Endothelial cell of umbilical vein (primary cell): ENCODE results near the gene GARIN1A. TPM values are rescaled to one million over a fixed set of nuclear protein-coding genes. Genes with fewer than 3 reads are reported as not detected.
"Not testable (repeated sequence)": the region's sequence is repeated elsewhere in the genome, so short reads cannot be mapped to it uniquely, and the experiment has no call there.

Experiments used
- BruUV-seq: library from RNA; stranded (reverse); fragments of 400-500 nt; replicated peaks from 2 replicates; lab custom pipeline; 2021; lab: Mats Ljungman, UMichigan
- CTCF ChIA-PET: fragments of 300-600, 350-600 bp; sonication (Branson Sonifier 250); formaldehyde crosslinking; loops from one replicate; lab custom pipeline; 2021; ENCODE audit warnings: antibody characterized with exemption, inconsistent platforms; lab: Charles Lee
- POLR2A ChIA-PET: fragments of 300-600, 350-600 bp; sonication (Branson Sonifier 250); formaldehyde crosslinking; loops from one replicate; lab custom pipeline; 2021; ENCODE audit warnings: antibody characterized with exemption, inconsistent platforms; lab: Charles Lee
- DNase-seq: peaks from one replicate; pipeline ENCODE4 v3.0.0-alpha.2; 2011; ENCODE audit warnings: low read depth, low spot score
- FAIRE-seq: peaks from 2 replicates; lab custom pipeline; 2011; peaks lifted over from hg19 to GRCh38; lab: Jason Lieb, UNC
- H2AFZ ChIP-seq: 2 replicates; pipeline ENCODE4 v1.6.0; 2012; ENCODE audit warnings: low read depth, low read length, control low read depth, inconsistent platforms
- H3K27ac ChIP-seq: 2 replicates; pipeline ENCODE4 v1.5.1; 2011; ENCODE audit warnings: low read depth, mild to moderate bottlenecking, control low read depth, low read length, moderate library complexity; ENCODE audit not compliant: insufficient read depth
- H3K27me3 ChIP-seq, 2 experiments: 2 replicates each; pipeline versions ENCODE4 v1.6.0 to v1.6.1; 2011; ENCODE audit warnings: low read length in 2 of 2, mixed read lengths in 1 of 2; ENCODE audit not compliant: control insufficient read depth in 2 of 2, insufficient read depth in 2 of 2
- H3K36me3 ChIP-seq, 2 experiments: 2 replicates in 1 of 2; 3 replicates in 1 of 2; pipeline ENCODE4 v1.5.1; 2011; ENCODE audit warnings: low read length in 2 of 2, mild to moderate bottlenecking in 1 of 2, moderate library complexity in 1 of 2; ENCODE audit not compliant: control insufficient read depth in 2 of 2, insufficient read depth in 2 of 2; ENCODE audit errors: extremely low read depth in 1 of 2
- H3K4me1 ChIP-seq: 3 replicates; pipeline ENCODE4 v1.5.1; 2011; ENCODE audit warnings: mild to moderate bottlenecking, low read length; ENCODE audit not compliant: control insufficient read depth, insufficient read depth; ENCODE audit errors: extremely low read depth
- H3K4me2 ChIP-seq: 2 replicates; pipeline ENCODE4 v1.6.1; 2011; ENCODE audit warnings: low read length, control low read depth, mixed read lengths; ENCODE audit not compliant: insufficient read depth
- H3K4me3 ChIP-seq, 3 experiments: fragments of 200-600 bp in 1 of 3; sonication (generic), shearing (Covaris generic) in 1 of 3; replicated peaks in 1 of 3; 2 replicates each; pipeline ENCODE4 v1.5.1; 2011 to 2016; ENCODE audit warnings: control low read depth in 3 of 3, low read length in 3 of 3, mild to moderate bottlenecking in 2 of 3, inconsistent platforms in 1 of 3, low read depth in 1 of 3, moderate library complexity in 1 of 3; ENCODE audit not compliant: insufficient read depth in 1 of 3
- H3K79me2 ChIP-seq: 2 replicates; pipeline ENCODE4 v1.6.0; 2012; ENCODE audit warnings: low read length, inconsistent platforms; ENCODE audit not compliant: control insufficient read depth, insufficient read depth
- H3K9ac ChIP-seq: replicated peaks from 2 replicates; pipeline ENCODE3; 2011; ENCODE audit warnings: low read length, control low read depth; ENCODE audit not compliant: insufficient read depth; ENCODE audit errors: extremely low read depth
- H3K9me1 ChIP-seq: replicated peaks from 3 replicates; pipeline ENCODE4 v1.6.0; 2011; ENCODE audit warnings: mild to moderate bottlenecking, low read length; ENCODE audit not compliant: control insufficient read depth, insufficient read depth; ENCODE audit errors: extremely low read depth
- H3K9me3 ChIP-seq: replicated peaks from 2 replicates; pipeline ENCODE4 v1.5.1; 2012; ENCODE audit warnings: low read length, inconsistent platforms; ENCODE audit not compliant: control insufficient read depth, insufficient read depth
- H4K20me1 ChIP-seq: replicated peaks from 2 replicates; pipeline ENCODE3; 2011; ENCODE audit warnings: mild to moderate bottlenecking, low read length; ENCODE audit not compliant: control insufficient read depth, insufficient read depth; ENCODE audit errors: extremely low read depth
- EZH2 ChIP-seq: IDR thresholded peaks from 2 replicates; pipeline ENCODE4 v1.6.1; 2012; ENCODE audit warnings: borderline replicate concordance, low read depth, mild to moderate bottlenecking, moderate library complexity, low read length, inconsistent platforms; ENCODE audit not compliant: severe bottlenecking
- FOS ChIP-seq: IDR thresholded peaks from 2 replicates; pipeline ENCODE4 v1.6.1; 2011; ENCODE audit warnings: mild to moderate bottlenecking, low read length, moderate library complexity, borderline replicate concordance; ENCODE audit not compliant: insufficient read depth
- GATA2 ChIP-seq: IDR thresholded peaks from 2 replicates; pipeline ENCODE4 v1.7.0; 2011; ENCODE audit warnings: low read depth, mild to moderate bottlenecking, moderate library complexity, mixed read lengths, low read length; ENCODE audit not compliant: insufficient read length, insufficient read depth
- JUN ChIP-seq: IDR thresholded peaks from 2 replicates; pipeline ENCODE4 v1.6.1; 2011; ENCODE audit warnings: borderline replicate concordance, low read depth; ENCODE audit not compliant: insufficient read length, insufficient read depth
- MYC ChIP-seq: IDR thresholded peaks from one replicate; pipeline ENCODE4 v1.6.1; 2011; ENCODE audit warnings: mild to moderate bottlenecking, low read depth, low read length
- POLR2A ChIP-seq: IDR thresholded peaks from 2 replicates; pipeline ENCODE4 v1.6.1; 2012; ENCODE audit warnings: low read depth, mild to moderate bottlenecking, control low read depth, low read length
- POLR2AphosphoS5 ChIP-seq: IDR thresholded peaks from 2 replicates; pipeline ENCODE4 v1.6.1; 2012; ENCODE audit warnings: low read depth, mild to moderate bottlenecking, control low read depth, low read length, moderate library complexity; ENCODE audit not compliant: insufficient read depth
- dilution Hi-C: fragments of 300-500 bp; cut with MboI; formaldehyde crosslinking; loops from one replicate; pipeline ENCODE4 v1.15.0; 2019; ENCODE audit warnings: low sequenced_read_pairs; ENCODE audit not compliant: extremely low pct_ligation_motif_present
- intact Hi-C: fragments of 100-400 bp; cut with micrococcal nuclease; formaldehyde crosslinking; loops from one replicate; pipeline ENCODE4 v1.10.0; 2022
- polyA plus RNA-seq, 4 experiments: library from polyadenylated mRNA; depleted of rRNA in 3 of 4; stranded (reverse) in 3 of 4; unstranded in 1 of 4; fragments of >200 nt; gene quantifications; 2 replicates each; pipeline versions ENCODE4 v1.2.1 to v1.2.3, GENCODE V29; 2011 to 2012; ENCODE audit warnings: missing spikeins in 1 of 4
- total RNA-seq: library from RNA; stranded (reverse); gene quantifications from 2 replicates; pipeline ENCODE4 v1.2.3, GENCODE V29; 2021
- TF ChIP-seq, protein P1 (sequence below): IDR thresholded peaks from 2 replicates; pipeline ENCODE4 v1.6.1; 2011; ENCODE audit not compliant: insufficient read depth, insufficient read length
- TF ChIP-seq, protein P2 (sequence below), 2 donors: IDR thresholded peaks; 1 replicate in 1 of 2; 2 replicates in 1 of 2; pipeline ENCODE4 v1.5.1; 2011; ENCODE audit warnings: low read length in 2 of 2, mild to moderate bottlenecking in 2 of 2, moderate library complexity in 2 of 2, control low read depth in 1 of 2, inconsistent platforms in 1 of 2, low read depth in 1 of 2; ENCODE audit not compliant: insufficient read depth in 1 of 2; ENCODE audit errors: extremely low read depth in 1 of 2

The GARIN1A gene
- total and polyA plus RNA-seq, 2 donors (not counting 3 experiments of a cell fraction or from before 2014, with no cell fraction given), result 0.65 to 3.6 TPM

GRCh38 chr7:128683738-128684137 is 11.6 kb downstream of the GARIN1A start:
- H3K27me3 ChIP-seq, H3K27ac ChIP-seq, DNase-seq, FAIRE-seq, H3K9me1 ChIP-seq, H3K4me2 ChIP-seq, intact Hi-C loops, H3K36me3 ChIP-seq, H2AFZ ChIP-seq, H3K9me3 ChIP-seq, H4K20me1 ChIP-seq, dilution Hi-C loops, H3K4me1 ChIP-seq, H3K4me3 ChIP-seq, H3K79me2 ChIP-seq, H3K9ac ChIP-seq, BruUV-seq, POLR2A ChIA-PET: not testable (repeated sequence)
- CTCF ChIA-PET, result interaction anchor here (1.0 to 1.5 kb wide), 2 partner anchors 10 to 200 kb away, joined by 3 to 6 read pairs; no protein-coding TSS in a partner anchor

GRCh38 chr7:128687131-128687530 is 15.0 kb downstream of the GARIN1A start:
- H3K4me3 ChIP-seq, result no peak overlapping the region
- H3K27ac ChIP-seq, result no peak overlapping the region
- H3K36me3 ChIP-seq, result no peaks in the 10 kb centered on the region
- DNase-seq (no peak), FAIRE-seq (no peak)
- H3K9ac ChIP-seq, result no peak overlapping the region
- H2AFZ ChIP-seq, result no peak overlapping the region
- dilution Hi-C loops, result no loop called here
- no peak for TF ChIP-seq MYC
- TF ChIP-seq JUN, result no peak
- TF ChIP-seq POLR2AphosphoS5, result no peak
- no peak for TF ChIP-seq EZH2
- TF ChIP-seq, protein P1, sequence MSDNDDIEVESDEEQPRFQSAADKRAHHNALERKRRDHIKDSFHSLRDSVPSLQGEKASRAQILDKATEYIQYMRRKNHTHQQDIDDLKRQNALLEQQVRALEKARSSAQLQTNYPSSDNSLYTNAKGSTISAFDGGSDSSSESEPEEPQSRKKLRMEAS, result no peak
- TF ChIP-seq, protein P2, sequence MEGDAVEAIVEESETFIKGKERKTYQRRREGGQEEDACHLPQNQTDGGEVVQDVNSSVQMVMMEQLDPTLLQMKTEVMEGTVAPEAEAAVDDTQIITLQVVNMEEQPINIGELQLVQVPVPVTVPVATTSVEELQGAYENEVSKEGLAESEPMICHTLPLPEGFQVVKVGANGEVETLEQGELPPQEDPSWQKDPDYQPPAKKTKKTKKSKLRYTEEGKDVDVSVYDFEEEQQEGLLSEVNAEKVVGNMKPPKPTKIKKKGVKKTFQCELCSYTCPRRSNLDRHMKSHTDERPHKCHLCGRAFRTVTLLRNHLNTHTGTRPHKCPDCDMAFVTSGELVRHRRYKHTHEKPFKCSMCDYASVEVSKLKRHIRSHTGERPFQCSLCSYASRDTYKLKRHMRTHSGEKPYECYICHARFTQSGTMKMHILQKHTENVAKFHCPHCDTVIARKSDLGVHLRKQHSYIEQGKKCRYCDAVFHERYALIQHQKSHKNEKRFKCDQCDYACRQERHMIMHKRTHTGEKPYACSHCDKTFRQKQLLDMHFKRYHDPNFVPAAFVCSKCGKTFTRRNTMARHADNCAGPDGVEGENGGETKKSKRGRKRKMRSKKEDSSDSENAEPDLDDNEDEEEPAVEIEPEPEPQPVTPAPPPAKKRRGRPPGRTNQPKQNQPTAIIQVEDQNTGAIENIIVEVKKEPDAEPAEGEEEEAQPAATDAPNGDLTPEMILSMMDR (IDR thresholded peaks at IDR 0.05; ENCODE audit: extremely low read depth in 1 of 2, insufficient read depth in 1 of 2, low read depth in 1 of 2, low read length in 2 of 2), result no peak
- no peak for TF ChIP-seq FOS
- no peak for TF ChIP-seq POLR2A
- no peak for TF ChIP-seq GATA2
- no peaks in the 10 kb centered on the region for H4K20me1 ChIP-seq
- intact Hi-C loops, result no loop called here
- ChIA-PET POLR2A (no interaction called here), CTCF (no interaction called here)
- H3K27me3 ChIP-seq, result peaks cover 0 to 2% of the 10 kb centered on the region in 2 experiments
- no peaks in the 10 kb centered on the region for H3K4me1 ChIP-seq
- no peaks in the 10 kb centered on the region for H3K9me3 ChIP-seq
- no peak overlapping the region for H3K4me2 ChIP-seq
- BruUV-seq, result no TSS peak
- H3K9me1 ChIP-seq, result no peaks in the 10 kb centered on the region
- H3K79me2 ChIP-seq, result no peaks in the 10 kb centered on the region
